Esophagus mucosa (tissue), 1 donor: ENCODE results near the gene PRKN. TPM values are rescaled to one million over a fixed set of nuclear protein-coding genes. Genes with fewer than 3 reads are reported as not detected.
"Not testable (repeated sequence)": the region's sequence is repeated elsewhere in the genome, so short reads cannot be mapped to it uniquely, and the experiment has no call there.

Experiments
- ATAC-seq: fragments of 200-7000 bp; cut with Tn5 transposase; one replicate; pipeline ENCODE4 v1.9.1; 2020
- total RNA-seq: library from RNA; stranded (reverse); gene quantifications from one replicate; pipeline ENCODE4 v1.2.4, GENCODE V29; 2023
- donor health status: DM: yes; HTN: yes; CAD: no.

The PRKN gene
- total RNA-seq, 1 donor from 2014 or later, result 2.4 TPM

DNA sequence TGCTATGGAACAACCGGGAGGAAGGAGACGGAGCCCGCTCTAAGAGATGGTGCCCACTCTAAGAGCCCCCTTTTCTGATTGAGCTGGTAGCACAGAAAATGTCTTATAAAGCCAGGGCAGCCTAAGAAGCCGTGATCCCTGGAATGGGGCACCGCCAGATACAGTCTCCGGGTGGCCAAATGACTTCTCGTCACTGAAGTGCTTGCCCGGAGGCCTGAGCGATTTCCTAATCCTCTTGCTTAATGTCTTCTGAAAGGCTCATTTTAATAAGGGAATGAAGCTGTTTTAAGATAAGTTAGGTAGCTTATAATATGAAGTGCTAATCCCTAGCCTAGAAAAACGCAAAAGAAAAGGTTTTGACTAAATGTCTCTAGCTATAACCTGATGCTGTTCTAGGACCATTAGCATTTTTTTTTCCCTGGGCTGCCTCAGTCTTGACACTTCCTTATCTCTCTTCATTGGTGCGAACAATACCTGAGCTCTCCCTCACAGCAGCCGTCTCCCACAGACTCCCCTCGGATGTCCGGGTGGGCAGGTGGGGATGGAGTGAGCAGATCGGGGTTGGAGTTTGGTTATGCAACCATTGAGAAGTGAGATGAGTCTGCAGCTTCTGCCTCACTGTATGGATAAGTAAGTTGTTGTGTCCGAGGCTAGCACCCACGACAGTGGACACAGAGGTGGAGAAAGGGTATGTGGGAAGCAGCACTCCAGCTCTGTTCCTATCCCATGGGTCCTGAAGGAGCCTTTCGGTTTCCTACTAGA lies 894.3 kb downstream of the PRKN start:
- no peak for ATAC-seq

DNA sequence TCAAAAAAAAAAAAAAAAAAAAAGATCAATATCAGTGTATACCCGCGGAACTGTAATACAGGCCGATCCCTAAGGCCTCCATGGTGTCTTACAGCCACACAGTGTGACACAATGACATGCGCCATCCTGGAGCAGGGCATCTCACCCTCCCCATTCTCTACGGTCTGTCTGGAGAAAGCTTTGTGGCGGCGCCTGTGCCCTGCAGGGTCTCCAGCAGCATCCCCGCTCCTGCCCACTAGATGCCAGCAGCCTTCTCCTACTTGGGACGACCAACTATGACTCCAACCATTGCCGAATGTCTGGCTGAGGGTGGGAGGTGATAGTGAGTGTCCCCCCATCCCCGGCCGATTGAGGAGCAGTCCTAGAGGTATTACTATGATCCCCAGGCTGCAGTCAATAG lies 894.9 kb downstream of the PRKN start:
- no peak for ATAC-seq

DNA sequence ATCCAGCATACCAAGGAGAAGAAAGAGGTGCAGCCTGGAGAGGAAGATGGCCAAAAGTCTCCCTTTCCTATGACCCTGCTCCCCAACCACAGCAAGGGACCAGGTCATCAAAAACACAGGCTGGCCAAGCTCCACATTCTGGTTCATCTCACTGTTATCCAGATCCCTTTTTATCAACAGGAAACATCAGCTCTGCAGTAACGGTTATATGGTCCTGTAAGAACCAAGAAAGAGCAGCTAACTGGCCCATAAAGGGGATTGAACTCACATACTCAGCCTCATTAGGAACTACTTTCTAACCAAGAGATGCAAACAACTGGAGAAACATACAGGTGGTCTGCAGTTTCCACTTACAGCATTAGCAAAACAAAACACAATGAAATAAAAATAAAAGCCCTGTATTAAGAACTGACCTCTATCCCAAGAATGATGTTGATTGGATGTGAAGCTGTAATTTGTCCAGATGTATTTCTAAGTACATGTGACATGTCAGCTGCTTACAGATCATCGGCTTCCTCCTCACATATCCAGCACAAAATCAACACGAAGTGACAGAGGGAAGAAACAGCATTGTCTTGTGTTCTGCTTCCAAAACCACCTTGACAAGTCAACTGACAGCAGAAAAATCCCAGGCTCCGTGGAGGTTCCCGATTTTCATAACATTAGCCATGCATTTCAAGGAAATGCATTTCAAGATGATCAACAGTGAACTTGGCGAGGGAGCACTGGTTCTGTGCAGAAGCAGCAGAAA lies 896.5 kb downstream of the PRKN start:
- ATAC-seq, result no peak

DNA sequence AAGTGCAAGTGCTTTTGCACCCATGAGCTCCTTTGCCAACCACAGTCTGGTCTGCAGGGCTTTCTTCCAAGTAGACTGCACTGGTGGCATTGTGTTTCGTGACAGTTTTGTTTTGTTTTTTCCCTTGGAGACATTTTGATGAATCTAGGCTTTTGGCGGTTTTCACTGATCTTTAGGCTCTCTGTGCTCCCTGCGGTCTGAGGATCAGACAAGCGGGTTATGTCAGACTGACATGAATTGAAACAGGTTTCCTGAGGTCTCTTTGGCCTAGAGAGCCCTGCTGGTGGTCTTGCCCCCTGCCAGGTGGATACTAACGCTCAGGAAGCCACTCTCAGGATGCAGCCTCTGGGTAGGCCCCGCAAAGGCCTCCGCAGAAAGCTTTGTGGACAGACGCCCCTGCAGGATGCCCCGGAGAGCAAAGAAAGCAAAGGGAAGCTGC lies 898.3 kb downstream of the PRKN start:
- no peak for ATAC-seq

DNA sequence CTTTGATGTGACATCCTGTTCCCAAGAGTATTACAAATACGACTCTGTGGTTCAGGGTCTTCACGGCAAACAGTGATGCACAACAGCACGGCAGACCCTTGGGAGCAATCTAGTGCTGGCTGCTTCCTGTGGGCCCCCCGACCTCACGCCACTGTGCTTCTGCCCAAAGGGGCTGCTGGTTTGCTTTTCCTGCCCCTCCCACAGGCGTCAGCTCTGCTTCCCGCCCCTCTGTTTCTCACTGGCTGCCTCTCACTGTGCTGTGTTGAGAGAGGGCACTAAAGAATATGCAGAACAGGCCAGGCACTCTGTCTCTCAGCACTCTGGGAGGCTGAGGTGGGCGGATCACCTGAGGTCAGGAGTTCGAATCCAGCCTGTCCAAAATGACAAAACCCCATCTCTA lies 899.2 kb downstream of the PRKN start:
- ATAC-seq, result no peak

DNA sequence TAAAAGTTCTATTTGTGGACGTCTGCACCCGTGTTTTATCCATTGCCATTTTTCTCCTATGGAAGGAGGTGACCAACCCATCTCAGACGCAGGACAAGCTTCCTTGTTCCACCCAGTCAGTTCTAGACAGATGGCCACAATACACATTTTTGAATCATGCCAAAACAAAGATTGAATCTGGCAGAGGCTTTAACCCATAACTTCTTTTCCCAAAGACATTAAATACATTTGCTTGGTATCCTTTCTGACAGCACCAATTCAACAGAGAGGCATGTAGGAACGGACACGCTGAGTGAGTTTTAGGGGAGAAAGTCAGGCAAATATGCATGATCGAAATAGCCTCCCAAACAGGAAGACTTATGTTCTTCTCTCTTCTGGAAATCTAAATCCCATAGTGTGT lies 901.1 kb downstream of the PRKN start:
- no peak for ATAC-seq

DNA sequence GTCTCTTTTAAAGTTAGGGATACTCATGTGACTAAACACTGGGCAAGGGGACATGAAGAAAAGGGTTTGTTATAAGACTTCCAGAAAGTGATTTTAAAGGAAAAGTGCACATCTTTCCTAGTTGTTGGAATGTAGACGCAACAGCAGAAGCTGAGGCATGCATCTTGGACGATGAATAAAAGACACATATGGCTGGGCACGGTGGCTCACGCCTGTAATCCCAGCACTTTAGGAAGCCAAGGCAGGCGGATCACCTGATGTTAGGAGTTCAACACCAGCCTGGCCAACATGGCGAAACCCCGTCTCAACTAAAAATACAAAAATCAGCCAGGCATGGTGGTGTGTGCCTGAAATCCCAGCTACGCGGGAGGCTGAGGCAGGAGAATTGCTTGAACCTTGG lies 905.4 kb downstream of the PRKN start:
- not testable (repeated sequence) for ATAC-seq

DNA sequence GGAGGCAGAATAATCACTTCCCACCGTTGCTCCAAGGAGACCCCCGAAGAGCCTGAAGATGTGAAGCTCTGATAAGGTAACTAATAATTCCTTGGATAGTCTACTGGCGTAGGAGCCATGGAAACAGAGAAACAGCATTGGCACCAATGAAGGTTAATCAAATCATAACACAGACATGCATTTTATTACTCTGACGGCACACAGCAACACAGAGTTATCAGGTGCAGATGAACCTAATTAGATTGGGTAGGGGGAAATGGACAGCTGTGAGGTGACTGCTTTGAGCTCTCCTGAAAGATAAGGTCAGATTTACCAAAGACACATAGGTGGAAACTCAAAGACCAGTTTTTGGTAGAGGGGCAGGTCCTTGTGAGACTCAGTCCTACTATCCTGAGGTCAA lies 909.7 kb downstream of the PRKN start:
- ATAC-seq, result no peak

DNA sequence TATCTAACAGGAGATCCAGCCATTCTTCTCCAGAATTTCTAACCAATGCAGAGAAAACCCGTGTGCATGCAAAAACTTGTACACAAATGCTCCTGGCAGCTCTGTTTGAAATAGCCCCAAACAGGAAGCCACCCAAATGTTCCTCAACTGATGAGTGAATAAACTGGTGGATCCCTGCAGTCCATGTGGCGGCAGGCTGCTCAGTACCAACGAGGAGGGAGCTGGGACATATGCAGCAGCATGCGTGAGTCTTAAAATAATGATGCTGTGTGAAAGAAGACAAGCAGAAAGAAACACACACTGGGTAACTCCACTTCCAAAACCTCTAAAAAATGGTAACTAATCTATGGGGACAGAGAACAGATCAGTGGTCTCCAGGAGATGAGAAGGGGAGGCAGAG lies 911.6 kb downstream of the PRKN start:
- ATAC-seq, result no peak

DNA sequence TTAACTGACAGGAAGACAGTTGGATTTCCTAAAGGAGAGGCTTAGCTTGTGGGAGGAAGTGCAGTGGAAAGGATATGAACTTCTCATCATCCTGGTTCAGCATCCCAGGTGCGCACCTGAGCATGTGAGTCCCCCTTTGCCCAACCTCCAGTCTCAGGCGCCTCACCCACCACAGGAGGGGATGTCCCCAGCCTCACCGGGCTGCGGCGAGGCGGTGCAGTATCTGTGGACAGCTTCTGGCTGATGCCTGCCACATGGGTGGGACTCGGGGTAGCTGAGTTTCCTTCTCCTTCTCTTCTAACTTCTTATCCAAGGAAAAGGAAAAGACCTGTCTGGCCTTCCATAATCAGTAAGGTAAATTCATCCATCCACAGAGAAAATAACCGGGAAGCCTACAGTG lies 914.4 kb downstream of the PRKN start:
- no peak for ATAC-seq

DNA sequence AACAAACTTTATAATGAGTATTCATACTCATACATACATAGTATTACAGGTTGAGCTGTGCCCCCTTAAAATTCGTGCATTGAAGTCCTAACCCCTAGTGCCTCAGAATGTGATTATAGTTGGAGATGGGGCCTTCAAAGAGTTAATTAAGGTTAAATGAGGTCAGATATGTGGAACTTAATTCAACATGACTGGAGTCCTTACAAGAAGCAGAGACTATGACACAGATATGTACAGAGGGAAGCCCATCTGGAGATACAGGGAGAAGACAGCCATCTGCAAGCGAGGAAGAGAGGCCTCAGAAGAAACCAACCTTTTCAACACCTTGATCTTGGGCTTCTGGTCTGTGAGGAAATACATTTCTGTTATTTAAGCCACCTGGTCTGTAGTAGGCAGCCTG lies 917.6 kb downstream of the PRKN start:
- ATAC-seq, result no peak

DNA sequence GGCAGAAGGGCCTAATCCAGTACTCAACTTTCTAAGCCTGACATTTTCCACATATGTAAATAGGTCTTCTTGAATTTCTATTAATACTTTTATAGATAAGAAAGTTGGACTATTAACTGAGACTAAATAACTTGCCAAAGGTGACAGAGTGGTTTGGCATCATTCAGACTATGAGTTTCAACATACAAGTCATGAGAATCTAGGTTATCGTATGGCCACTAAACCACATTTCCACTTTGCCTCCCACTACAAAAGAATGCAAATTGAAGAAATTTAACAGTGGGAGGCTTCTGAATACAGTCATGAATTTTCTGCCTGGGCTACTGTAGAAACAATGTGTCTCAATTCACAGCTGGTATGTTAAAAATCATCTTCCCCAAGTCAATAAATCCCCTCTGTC lies 922.7 kb downstream of the PRKN start:
- ATAC-seq, result no peak

DNA sequence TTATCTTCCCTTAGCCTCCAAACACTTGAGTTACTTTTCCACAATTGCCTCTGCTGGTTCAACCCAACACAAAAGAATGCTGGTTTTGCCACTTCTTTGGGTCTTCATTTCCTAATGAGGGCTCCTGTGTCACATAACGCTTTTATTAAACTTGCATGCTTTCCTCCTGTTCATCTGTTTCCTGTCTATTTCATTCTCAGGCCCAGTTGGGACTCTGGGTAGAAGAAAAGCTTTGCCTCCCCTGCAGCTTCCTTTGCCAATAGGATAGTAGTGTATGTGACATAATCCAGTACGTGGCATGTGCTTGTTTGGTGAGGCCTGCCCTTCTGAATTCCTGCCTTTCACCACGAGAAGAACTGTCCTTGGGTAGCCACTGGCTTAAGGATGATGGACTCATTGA lies 924.4 kb downstream of the PRKN start:
- no peak for ATAC-seq

DNA sequence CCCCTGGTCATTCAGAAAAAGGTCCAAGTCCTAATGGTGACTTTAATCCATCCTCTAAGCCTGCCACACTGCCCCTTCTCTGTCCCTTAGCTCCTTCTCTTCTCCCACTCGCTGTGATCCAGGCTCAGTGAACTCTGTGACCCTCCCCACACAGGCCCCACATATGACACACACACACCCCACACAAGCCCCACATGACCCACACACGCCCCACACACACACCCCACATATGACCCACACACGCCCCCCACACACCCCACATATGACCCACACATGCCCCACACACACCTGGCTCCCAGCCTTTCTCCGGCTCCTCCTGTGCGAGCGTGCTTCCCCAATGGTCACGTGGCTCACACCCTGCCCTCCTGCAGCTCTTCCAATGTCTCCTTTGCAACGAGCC lies 925.3 kb downstream of the PRKN start:
- ATAC-seq, result no peak

DNA sequence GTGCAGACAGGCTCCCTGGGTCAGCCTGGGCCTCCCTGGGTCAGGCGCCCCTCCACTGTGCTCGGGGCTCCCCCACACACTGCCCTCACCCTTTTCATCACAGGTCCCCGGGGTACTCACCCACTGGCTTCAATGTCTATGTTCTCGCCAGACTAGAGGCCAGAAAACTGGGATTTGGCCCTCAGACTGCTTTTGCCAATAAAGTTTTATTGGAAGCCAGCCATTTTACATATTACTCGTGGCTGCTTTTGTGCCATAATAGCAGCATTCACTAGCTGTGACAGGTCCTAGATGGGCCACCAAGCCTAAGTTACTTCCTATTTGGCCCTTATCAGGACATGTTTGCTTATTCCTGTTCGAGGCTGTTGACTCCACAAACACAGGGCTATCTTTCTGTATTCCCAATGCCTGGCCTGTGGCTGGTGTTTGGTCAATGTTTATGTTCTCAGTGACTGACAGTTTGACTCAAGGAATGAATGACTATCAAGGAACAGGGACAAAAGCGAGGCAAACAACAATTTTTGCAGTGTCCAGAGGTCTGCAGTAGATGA lies 928.6 kb downstream of the PRKN start:
- no peak for ATAC-seq

DNA sequence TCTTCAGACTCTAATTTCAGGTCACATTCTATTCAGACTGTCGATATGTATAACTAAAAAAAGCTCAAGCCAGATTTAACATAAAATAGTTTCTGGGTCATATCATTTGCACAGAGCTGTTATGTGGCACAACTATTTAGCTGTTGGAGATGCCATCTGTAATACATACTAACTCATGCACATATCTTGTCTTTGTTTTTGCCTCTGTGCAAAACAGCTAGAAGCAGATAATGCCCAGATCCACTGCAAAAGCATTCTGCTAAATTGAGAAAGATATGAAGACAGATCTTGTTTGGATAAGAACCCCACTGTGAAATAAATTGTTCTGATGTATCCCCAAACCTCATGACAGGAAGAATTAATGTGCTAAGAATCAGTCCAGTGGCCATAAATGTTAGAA lies 930.9 kb downstream of the PRKN start:
- no peak for ATAC-seq

DNA sequence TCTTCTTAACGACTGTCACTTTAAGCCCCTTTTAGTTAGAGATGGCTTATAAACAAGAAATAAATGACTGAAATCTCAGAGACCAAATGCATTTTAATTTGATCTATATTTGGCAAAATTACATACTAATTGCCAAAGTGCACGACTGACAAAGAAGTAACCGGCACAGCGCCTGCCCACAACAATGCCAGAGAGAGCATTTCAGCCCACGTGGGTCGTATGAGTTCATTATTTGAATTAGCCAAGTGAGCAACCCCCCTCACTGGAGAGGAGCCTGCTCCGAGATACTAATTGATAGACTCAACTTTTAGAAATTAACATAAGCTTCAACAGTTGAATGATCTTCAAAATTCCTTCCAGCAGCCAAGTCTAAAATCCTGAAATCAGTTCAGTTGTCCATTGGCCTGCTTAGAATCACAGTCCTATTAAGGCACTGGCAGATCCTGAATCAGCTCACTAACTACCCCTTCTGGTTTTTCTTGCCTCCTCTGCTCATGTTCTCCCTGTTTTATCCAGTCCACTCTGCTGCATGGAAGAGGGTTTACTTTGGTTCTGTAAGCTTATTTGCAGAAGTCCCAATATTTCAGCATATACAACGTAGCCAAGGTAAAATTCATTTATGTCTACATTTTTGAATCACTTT lies 934.6 kb downstream of the PRKN start:
- ATAC-seq, result no peak

DNA sequence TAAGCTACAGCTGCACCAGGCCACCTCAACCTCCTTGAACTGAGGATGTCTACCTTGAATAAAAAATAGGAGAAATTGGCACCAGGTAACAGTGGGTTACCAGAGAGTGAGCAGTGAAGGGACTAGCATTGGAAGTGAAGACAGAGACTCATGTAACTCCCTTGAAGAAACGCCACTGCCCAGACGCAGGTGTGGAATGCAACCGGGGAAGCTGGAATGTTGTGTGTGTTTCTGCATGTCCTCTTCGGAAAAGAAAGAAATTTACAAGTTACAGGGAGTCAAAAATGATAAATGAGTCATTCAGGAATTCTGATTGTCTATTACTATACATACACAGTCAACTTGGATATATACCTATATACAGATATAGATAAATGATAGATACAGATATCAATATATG lies 939.0 kb downstream of the PRKN start:
- no peak for ATAC-seq

DNA sequence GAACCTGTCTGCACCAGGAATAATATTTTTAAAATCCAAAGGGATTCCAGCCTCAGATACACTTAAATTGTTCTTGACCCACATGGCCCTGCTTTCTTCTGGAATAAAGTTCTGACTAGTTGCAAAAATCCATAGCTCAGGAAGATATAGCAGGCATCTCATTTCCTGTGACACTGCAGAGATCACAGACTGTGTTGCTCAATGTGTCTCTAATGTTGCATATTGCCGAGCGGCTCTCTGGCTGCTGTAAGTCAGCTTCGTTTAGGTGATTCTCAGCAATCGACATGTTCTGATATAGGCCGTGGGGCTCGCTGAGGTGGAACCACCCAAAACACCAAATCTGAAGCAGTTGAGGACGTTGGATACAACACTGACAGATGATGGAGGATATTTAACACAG lies 955.4 kb downstream of the PRKN start:
- no peak for ATAC-seq

DNA sequence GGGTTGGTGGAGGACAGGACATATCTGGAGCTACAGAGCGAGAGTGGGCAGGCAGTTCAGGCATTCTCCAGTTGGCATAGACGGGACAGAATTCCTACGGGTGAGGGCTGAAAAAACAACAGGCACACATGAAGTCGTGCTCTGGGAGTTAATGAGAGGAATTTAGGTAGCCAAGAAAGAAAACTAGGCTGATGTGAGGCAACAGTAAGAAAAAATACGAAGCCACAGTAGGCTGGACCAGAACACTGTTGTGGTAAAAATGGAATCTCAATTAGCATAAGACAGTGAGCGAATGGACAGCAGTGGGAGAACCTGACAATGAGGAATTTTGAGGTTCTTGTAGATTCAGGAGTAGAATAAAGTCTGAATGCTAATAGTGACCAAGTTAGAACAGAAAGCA lies 965.6 kb downstream of the PRKN start:
- ATAC-seq, result no peak

DNA sequence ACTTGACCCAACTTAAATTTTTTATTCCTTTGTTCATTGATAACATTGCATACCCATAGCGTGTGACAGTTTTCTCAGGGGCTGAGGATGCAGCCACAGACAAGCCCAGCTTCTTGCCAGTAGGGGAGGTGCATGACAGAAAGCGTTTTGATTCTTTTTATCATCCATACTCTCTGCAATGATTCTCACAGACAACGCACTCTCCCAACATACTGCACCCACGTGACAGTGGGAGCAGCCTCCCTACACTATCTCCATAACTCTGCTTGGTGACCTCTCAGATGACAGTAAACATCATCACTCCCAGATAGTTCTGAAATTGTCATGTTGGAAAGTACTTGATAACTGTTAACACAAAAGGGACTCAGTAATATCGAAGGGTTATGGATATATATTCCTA lies 972.5 kb downstream of the PRKN start:
- no peak for ATAC-seq

DNA sequence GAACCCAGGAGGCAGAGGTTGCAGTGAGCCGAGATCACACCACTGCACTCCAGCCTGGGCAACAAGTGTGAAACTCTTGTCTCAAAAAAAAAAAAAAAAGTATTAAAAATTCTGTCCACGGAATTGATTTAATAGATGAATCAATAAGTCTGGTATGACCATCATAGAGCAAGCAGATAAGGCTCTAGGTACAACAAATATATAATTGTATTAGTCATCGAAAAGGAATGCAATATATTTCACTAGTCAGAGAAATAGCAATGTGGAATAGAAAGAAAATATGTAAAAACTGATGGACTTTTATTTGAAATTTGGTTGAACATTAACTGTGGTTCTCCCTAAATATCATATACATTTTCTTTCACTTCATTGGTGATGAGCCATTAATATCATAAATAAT lies 976.9 kb downstream of the PRKN start:
- no peak for ATAC-seq

DNA sequence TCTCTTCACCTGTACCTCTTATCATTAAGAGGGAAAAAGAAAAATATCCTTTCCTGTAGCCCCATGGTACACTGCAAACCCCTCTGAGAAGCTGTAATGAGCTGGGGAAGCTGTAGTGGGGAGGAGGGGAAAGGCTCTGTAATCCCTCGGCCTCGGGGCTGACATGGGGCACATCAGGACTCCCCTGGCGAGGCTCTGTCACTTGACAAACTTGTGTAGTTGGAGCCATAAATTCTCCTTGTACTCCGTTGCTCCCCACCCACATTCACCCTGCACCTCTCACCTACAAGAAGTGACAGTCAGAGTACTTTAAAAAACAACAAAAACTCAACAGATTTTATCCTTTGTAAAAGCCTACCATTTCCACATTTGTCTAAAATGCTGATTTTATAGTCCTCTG lies 978.0 kb downstream of the PRKN start:
- ATAC-seq, result no peak
